HCT116 (cell line): ENCODE results near the gene ESCO1. TPM values are rescaled to one million over a fixed set of nuclear protein-coding genes. Genes with fewer than 3 reads are reported as not detected.

ENCODE experiments used
- ATAC-seq: fragments of 200-7000 bp; cut with Tn5 transposase; 2 replicates; pipeline ENCODE4 v1.9.1; 2020; ENCODE audit warnings: mild to moderate bottlenecking, moderate library complexity
- BruUV-seq: library from RNA; stranded (reverse); fragments of 400-500 nt; replicated peaks from 2 replicates; lab custom pipeline; 2021; lab: Mats Ljungman, UMichigan
- CTCF ChIA-PET: fragments of 300-600 bp; sonication (Branson Sonifier 250); formaldehyde crosslinking; loops from one replicate; lab custom pipeline; 2021; ENCODE audit warnings: antibody characterized with exemption; lab: Charles Lee
- POLR2A ChIA-PET: fragments of 300-600, 350-600 bp; sonication (Branson Sonifier 250); formaldehyde crosslinking; loops from one replicate; lab custom pipeline; 2021; ENCODE audit warnings: antibody characterized with exemption; lab: Charles Lee
- RAD21 ChIA-PET, 2 experiments: fragments of 300-600 bp; sonication (Branson Sonifier 250); formaldehyde crosslinking; loops; one replicate each; lab custom pipeline; 2023; ENCODE audit warnings: low total read pairs in 2 of 2; ENCODE audit not compliant: uncharacterized antibody in 2 of 2, unreplicated experiment in 2 of 2, low non-redundant PET in 1 of 2; lab: Charles Lee
- DNase-seq: peaks from one replicate; pipeline ENCODE4 v3.0.0-alpha.2; 2010; ENCODE audit warnings: low read depth, low spot score
- H2AFZ ChIP-seq: fragments of 200-600 bp; shearing (Covaris generic), sonication (generic); 2 replicates; pipeline ENCODE4 v1.6.1; 2017; ENCODE audit warnings: low read depth, mixed run types, mixed read lengths, antibody characterized with exemption, low read length; ENCODE audit not compliant: poor library complexity, severe bottlenecking
- H3K27ac ChIP-seq: 2 replicates; pipeline ENCODE4 v1.5.1; 2012; ENCODE audit warnings: low read depth, low read length
- H3K27me3 ChIP-seq: fragments of 200-600 bp; sonication (generic); 2 replicates; pipeline ENCODE4 v1.6.1; 2016; ENCODE audit warnings: mixed run types, low read length, mixed read lengths; ENCODE audit not compliant: insufficient read depth
- H3K36me3 ChIP-seq, 2 experiments: fragments of 200-500 bp in 1 of 2; fragments of 200-600 bp in 1 of 2; sonication (Bioruptor generic) in 1 of 2; sonication (generic) in 1 of 2; 2 replicates each; pipeline versions ENCODE4 v1.5.1 to v1.6.1; 2014 to 2016; ENCODE audit warnings: low read length in 2 of 2, inconsistent platforms in 1 of 2, mixed read lengths in 1 of 2, mixed run types in 1 of 2; ENCODE audit not compliant: insufficient read depth in 2 of 2, control insufficient read depth in 1 of 2
- H3K4me1 ChIP-seq, 2 experiments: fragments of 200-600 bp in 1 of 2; sonication (generic) in 1 of 2; 2 replicates each; pipeline versions ENCODE4 v1.5.1 to v1.6.1; 2012 to 2017; ENCODE audit warnings: low read length in 2 of 2, inconsistent platforms in 1 of 2, mild to moderate bottlenecking in 1 of 2, mixed read lengths in 1 of 2, mixed run types in 1 of 2, moderate library complexity in 1 of 2; ENCODE audit not compliant: insufficient read depth in 2 of 2, control insufficient read depth in 1 of 2
- H3K4me2 ChIP-seq: fragments of 200-600 bp; sonication (generic); 2 replicates; pipeline ENCODE4 v1.6.1; 2017; ENCODE audit warnings: mixed run types, low read length, mixed read lengths
- H3K4me3 ChIP-seq, 2 experiments: fragments of 200-600 bp in 1 of 2; sonication (generic) in 1 of 2; replicated peaks in 1 of 2; 2 replicates each; pipeline ENCODE4 v1.5.1; 2011 to 2016; ENCODE audit warnings: low read length in 2 of 2, control low read depth in 1 of 2, low read depth in 1 of 2, mild to moderate bottlenecking in 1 of 2, mixed read lengths in 1 of 2, mixed run types in 1 of 2
- H3K79me2 ChIP-seq: fragments of 200-600 bp; sonication (generic); 2 replicates; pipeline ENCODE4 v1.6.1; 2017; ENCODE audit warnings: mild to moderate bottlenecking, mixed run types, low read length, moderate library complexity, mixed read lengths; ENCODE audit not compliant: insufficient read depth
- H3K9ac ChIP-seq: fragments of 200-600 bp; sonication (generic); 2 replicates; pipeline ENCODE4 v1.6.1; 2016; ENCODE audit warnings: low read length, mixed read lengths
- H3K9me2 ChIP-seq: fragments of 200-600 bp; sonication (generic), shearing (Covaris generic); 2 replicates; pipeline ENCODE4 v1.6.1; 2017; ENCODE audit warnings: mixed run types, mild to moderate bottlenecking, moderate library complexity; ENCODE audit not compliant: insufficient read depth
- H3K9me3 ChIP-seq, 2 experiments: fragments of 200-500 bp in 1 of 2; fragments of 200-600 bp in 1 of 2; sonication (Bioruptor generic) in 1 of 2; sonication (generic) in 1 of 2; 2 replicates each; pipeline ENCODE4 v1.6.1; 2014 to 2017; ENCODE audit warnings: low read length in 2 of 2, mixed read lengths in 2 of 2, inconsistent platforms in 1 of 2, low read depth in 1 of 2, mild to moderate bottlenecking in 1 of 2, mixed run types in 1 of 2, moderate library complexity in 1 of 2; ENCODE audit not compliant: control insufficient read depth in 1 of 2, insufficient read depth in 1 of 2
- H4K20me1 ChIP-seq: fragments of 200-600 bp; sonication (generic), shearing (Covaris generic); 2 replicates; pipeline ENCODE4 v1.6.1; 2017; ENCODE audit warnings: mixed run types, mild to moderate bottlenecking, moderate library complexity; ENCODE audit not compliant: insufficient read depth
- CBX3 ChIP-seq: IDR thresholded peaks from 2 replicates; pipeline ENCODE4 v1.6.1; 2012; ENCODE audit warnings: low read depth
- CEBPB ChIP-seq: IDR thresholded peaks from 2 replicates; pipeline ENCODE4 v1.6.1; 2012; ENCODE audit warnings: low read depth
- EGR1 ChIP-seq: IDR thresholded peaks from 2 replicates; pipeline ENCODE4 v1.6.1; 2012; ENCODE audit warnings: low read depth
- ELF1 ChIP-seq: IDR thresholded peaks from 2 replicates; pipeline ENCODE4 v1.6.1; 2012; ENCODE audit warnings: low read depth, borderline replicate concordance
- EZH2 ChIP-seq: fragments of 200-600 bp; sonication (generic); IDR thresholded peaks from 2 replicates; pipeline ENCODE4 v1.6.1; 2017; ENCODE audit warnings: antibody characterized with exemption, mixed run types
- POLR2A ChIP-seq: IDR thresholded peaks from 2 replicates; pipeline ENCODE4 v1.7.0; 2011; ENCODE audit warnings: borderline replicate concordance; ENCODE audit not compliant: insufficient read depth, insufficient read length; ENCODE audit errors: extremely low read depth
- TCF7L2 ChIP-seq: IDR thresholded peaks from 2 replicates; pipeline ENCODE4 v1.7.0; 2011; ENCODE audit warnings: borderline replicate concordance, inconsistent platforms; ENCODE audit not compliant: insufficient read depth, insufficient read length; ENCODE audit errors: extremely low read depth
- ZFX ChIP-seq: fragments of 450-650 bp; IDR thresholded peaks from 2 replicates; pipeline ENCODE4 v1.6.1; 2017
- ZNF274 ChIP-seq: fragments of 200-500 bp; sonication (Bioruptor generic); IDR thresholded peaks from 2 replicates; pipeline ENCODE4 v1.6.1; 2014; ENCODE audit warnings: mild to moderate bottlenecking, low read depth, low read length, inconsistent platforms
- intact Hi-C: fragments of 100-400 bp; cut with micrococcal nuclease; formaldehyde crosslinking; loops from 2 replicates; pipeline ENCODE4 v1.10.0; 2022
- total RNA-seq: library from RNA; stranded (reverse); gene quantifications from one replicate; pipeline ENCODE4 v1.2.1, GENCODE V29; 2021; ENCODE audit not compliant: unreplicated experiment
- TF ChIP-seq, protein P1 (sequence below): IDR thresholded peaks from 2 replicates; pipeline ENCODE4 v1.6.1; 2012
- TF ChIP-seq, protein P2 (sequence below): IDR thresholded peaks from 2 replicates; pipeline ENCODE4 v1.6.1; 2012

Gene ESCO1
- total RNA-seq, 1 experiment from 2014 or later = 19.6 TPM

DNA sequence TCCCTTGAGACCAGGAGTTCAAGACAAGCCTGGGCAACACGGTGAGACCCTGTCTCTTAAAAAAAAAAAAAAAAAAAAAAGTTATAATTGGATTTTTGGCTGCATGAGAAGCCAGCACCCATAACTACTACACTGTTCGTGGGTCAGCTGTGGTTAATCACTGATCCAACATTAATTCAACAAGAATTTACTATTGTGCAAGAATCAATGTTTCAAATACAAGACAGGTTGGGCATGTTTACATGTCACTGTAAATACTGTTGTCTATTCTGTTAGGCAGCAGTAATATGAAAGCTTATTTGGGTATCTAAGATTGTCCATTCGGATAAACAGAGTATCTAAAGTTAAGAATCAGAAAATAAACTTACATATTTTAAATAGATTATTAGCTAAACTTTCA, 62.3 kb downstream of the ESCO1 start:
- CTCF ChIA-PET = no interaction called here
- RAD21 ChIA-PET = no interaction called here
- DNase-seq = no peak

DNA sequence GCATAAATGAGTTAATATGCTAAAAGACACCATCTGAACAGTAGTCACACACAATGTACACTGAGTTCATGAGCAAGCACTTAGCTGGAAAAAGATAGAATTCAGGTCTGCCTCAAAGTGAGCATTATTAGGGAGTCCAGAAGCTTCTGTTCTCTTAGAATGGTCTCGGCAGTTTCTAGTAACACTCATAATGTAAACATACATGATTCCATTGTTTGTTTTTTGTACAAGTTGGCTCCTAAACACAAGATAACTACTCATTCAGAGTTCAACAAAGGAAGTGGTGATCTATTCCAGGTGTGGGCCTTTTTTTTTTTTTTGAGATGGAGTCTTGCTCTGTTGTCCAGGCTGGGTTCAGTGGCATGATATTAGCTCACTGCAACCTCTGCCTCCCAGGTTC, 66.2 kb downstream of the ESCO1 start:
- CTCF ChIA-PET = no interaction called here
- no peak for ATAC-seq
- RAD21 ChIA-PET = no interaction called here

More for the DNA sequence above, 62.3 kb downstream of the ESCO1 start:
- Histone ChIP-seq H3K4me3 (no peak overlapping the region), H3K27me3 (no peaks in the 10 kb centered on the region), H3K9me2 (no peaks in the 10 kb centered on the region), H3K36me3 (peaks cover 2 to 4% of the 10 kb centered on the region in 2 experiments; a peak in 3 of 4 replicates), H3K27ac (no peak overlapping the region), H2AFZ (no peak overlapping the region), H3K79me2 (no peaks in the 10 kb centered on the region), H3K9me3 (no peaks in the 10 kb centered on the region), H3K4me1 (no peaks in the 10 kb centered on the region), H4K20me1 (0 out of 2 replicates have a peak, but pooled peaks cover 3% of the 10 kb centered on the region), H3K4me2 (no peak overlapping the region), H3K9ac (no peak overlapping the region)
- no peak for ATAC-seq
- no peak for TF ChIP-seq ZFX
- TF ChIP-seq CBX3 = no peak
- TF ChIP-seq POLR2A = no peak
- no peak for TF ChIP-seq ZNF274
- TF ChIP-seq, protein P1, sequence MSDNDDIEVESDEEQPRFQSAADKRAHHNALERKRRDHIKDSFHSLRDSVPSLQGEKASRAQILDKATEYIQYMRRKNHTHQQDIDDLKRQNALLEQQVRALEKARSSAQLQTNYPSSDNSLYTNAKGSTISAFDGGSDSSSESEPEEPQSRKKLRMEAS = no peak
- TF ChIP-seq, protein P2, sequence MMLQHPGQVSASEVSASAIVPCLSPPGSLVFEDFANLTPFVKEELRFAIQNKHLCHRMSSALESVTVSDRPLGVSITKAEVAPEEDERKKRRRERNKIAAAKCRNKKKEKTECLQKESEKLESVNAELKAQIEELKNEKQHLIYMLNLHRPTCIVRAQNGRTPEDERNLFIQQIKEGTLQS = no peak
- no peak for TF ChIP-seq ELF1
- TF ChIP-seq EGR1 = no peak
- no peak for TF ChIP-seq TCF7L2
- no peak for TF ChIP-seq CEBPB
- intact Hi-C loops = no loop called here
- POLR2A ChIA-PET = no interaction called here
- BruUV-seq = no TSS peak

More for the DNA sequence above, 66.2 kb downstream of the ESCO1 start:
- no TSS peak for BruUV-seq
- H3K27me3 ChIP-seq = no peaks in the 10 kb centered on the region
- no peak overlapping the region for H3K4me3 ChIP-seq
- intact Hi-C loops = no loop called here
- H3K4me1 ChIP-seq = no peaks in the 10 kb centered on the region
- no peak overlapping the region for H3K4me2 ChIP-seq
- H3K9ac ChIP-seq = no peak overlapping the region
- no peaks in the 10 kb centered on the region for H3K9me3 ChIP-seq
- H3K9me2 ChIP-seq = no peaks in the 10 kb centered on the region
- DNase-seq = no peak
- H3K79me2 ChIP-seq = no peaks in the 10 kb centered on the region
- TF ChIP-seq EZH2 = no peak
- TF ChIP-seq EGR1 = no peak
- H2AFZ ChIP-seq = no peak overlapping the region
- H3K27ac ChIP-seq = no peak overlapping the region
- POLR2A ChIA-PET = no interaction called here
- H4K20me1 ChIP-seq = no peaks in the 10 kb centered on the region
- peaks cover 4 to 7% of the 10 kb centered on the region in 2 experiments; a peak in 2 of 4 replicates for H3K36me3 ChIP-seq
